Measurements from ENCODE around the gene CDKAL1. TPM values are rescaled to one million over a fixed set of nuclear protein-coding genes. Genes with fewer than 3 reads are reported as not detected.

The CDKAL1 gene
- total RNA-seq, result 17.3 and 28.9 TPM in 2 replicates

GRCh38 chr6:20534295-20535262 lies at the start of gene CDKAL1:
Gene CDKAL1, plus strand, starts transcription at chr6:20534457. Its CDS starts 11,894 bp downstream, at chr6:20546351.

Other genes with a start within 250 kb of the CDKAL1 start
- gene E2F3, start 132.6 kb upstream of the CDKAL1 start, total RNA-seq, result 3.7 and 8.9 TPM in 2 replicates

Measured in bladder microvascular endothelial cell (primary cell).